H1 (cell line): ENCODE results near the gene ABHD15. TPM values are rescaled to one million over a fixed set of nuclear protein-coding genes. Genes with fewer than 3 reads are reported as not detected.
A peak's percentile ranks its signal among the peaks of the same experiment; 100 is the strongest.

ENCODE experiments used
- CTCF ChIA-PET: fragments of 300-600 bp; sonication (Branson Sonifier 250); formaldehyde crosslinking; loops from one replicate; lab custom pipeline; 2021; ENCODE audit not compliant: partially characterized antibody; lab: Charles Lee
- POLR2A ChIA-PET: fragments of 300-600 bp; sonication (Branson Sonifier 250); formaldehyde crosslinking; loops from one replicate; lab custom pipeline; 2021; ENCODE audit warnings: inconsistent platforms; ENCODE audit not compliant: partially characterized antibody; lab: Charles Lee
- DNase-seq, 2 experiments: peaks; one replicate each; pipeline versions ENCODE4 v3.0.0 to v3.0.0-alpha.2; 2010 to 2022; ENCODE audit warnings: low spot score in 2 of 2, low read depth in 1 of 2, mixed read lengths in 1 of 2
- FAIRE-seq: peaks from 2 replicates; lab custom pipeline; 2011; peaks lifted over from hg19 to GRCh38; lab: Jason Lieb, UNC
- H2AFZ ChIP-seq: 2 replicates; pipeline ENCODE4 v1.8.1; 2012; ENCODE audit warnings: low read length, inconsistent platforms
- H2AK5ac ChIP-seq: 2 replicates; pipeline ENCODE4 v1.6.1; 2013; ENCODE audit warnings: low read depth, low read length
- H2BK120ac ChIP-seq: replicated peaks from 2 replicates; pipeline ENCODE3; 2013; ENCODE audit warnings: low read depth, low read length, inconsistent platforms
- H2BK12ac ChIP-seq: 2 replicates; pipeline ENCODE4 v1.6.1; 2013; ENCODE audit warnings: low read depth, low read length
- H2BK15ac ChIP-seq: 2 replicates; pipeline ENCODE4 v1.6.1; 2013; ENCODE audit warnings: low read length
- H2BK20ac ChIP-seq: 2 replicates; pipeline ENCODE4 v1.6.1; 2013; ENCODE audit warnings: low read length
- H2BK5ac ChIP-seq: 2 replicates; pipeline ENCODE4 v1.6.1; 2013; ENCODE audit warnings: low read depth, low read length
- H3K14ac ChIP-seq: 2 replicates; pipeline ENCODE4 v1.6.1; 2013; ENCODE audit warnings: inconsistent platforms; ENCODE audit not compliant: insufficient read length
- H3K18ac ChIP-seq: 2 replicates; pipeline ENCODE4 v1.6.1; 2013; ENCODE audit warnings: low read length; ENCODE audit errors: extremely low read depth
- H3K23ac ChIP-seq: 2 replicates; pipeline ENCODE4 v1.6.1; 2013; ENCODE audit warnings: inconsistent platforms; ENCODE audit not compliant: insufficient read length
- H3K23me2 ChIP-seq: 2 replicates; pipeline ENCODE4 v1.6.1; 2013; ENCODE audit warnings: low read depth, low read length
- H3K27ac ChIP-seq: 2 replicates; pipeline ENCODE4 v1.6.1; 2011; ENCODE audit warnings: low read depth, low read length, inconsistent platforms
- H3K27me3 ChIP-seq, 4 experiments: replicated peaks in 1 of 4; 1 replicate in 1 of 4; 2 replicates in 3 of 4; pipeline versions ENCODE4 v1.6.1 to v1.8.1; 2011 to 2013; ENCODE audit warnings: low read length in 3 of 4, mild to moderate bottlenecking in 3 of 4, inconsistent platforms in 2 of 4, mixed read lengths in 2 of 4, moderate library complexity in 1 of 4; ENCODE audit not compliant: control insufficient read depth in 3 of 4, insufficient read depth in 3 of 4; ENCODE audit errors: extremely low read depth in 1 of 4
- H3K36me3 ChIP-seq, 4 experiments: 2 replicates each; pipeline versions ENCODE4 v1.6.1 to v1.8.1; 2011 to 2013; ENCODE audit warnings: mild to moderate bottlenecking in 4 of 4, low read length in 3 of 4, moderate library complexity in 2 of 4, control low read depth in 1 of 4, inconsistent platforms in 1 of 4; ENCODE audit not compliant: insufficient read depth in 4 of 4, control insufficient read depth in 2 of 4
- H3K4ac ChIP-seq: replicated peaks from 2 replicates; pipeline ENCODE3; 2013; ENCODE audit warnings: low read length, low read depth, mixed read lengths, inconsistent platforms; ENCODE audit not compliant: insufficient read length
- H3K4me1 ChIP-seq, 4 experiments: replicated peaks in 1 of 4; 1 replicate in 1 of 4; 2 replicates in 3 of 4; pipeline versions ENCODE4 v1.6.1 to v1.8.1; 2011 to 2013; ENCODE audit warnings: low read length in 3 of 4, inconsistent platforms in 2 of 4, mixed read lengths in 1 of 4; ENCODE audit not compliant: insufficient read depth in 4 of 4, control insufficient read depth in 3 of 4
- H3K4me2 ChIP-seq, 2 experiments: 2 replicates each; pipeline versions ENCODE4 v1.6.1 to v1.8.1; 2011 to 2013; ENCODE audit warnings: low read depth in 2 of 2, low read length in 2 of 2, control low read depth in 1 of 2, inconsistent platforms in 1 of 2, mild to moderate bottlenecking in 1 of 2; ENCODE audit not compliant: insufficient read depth in 1 of 2
- H3K4me3 ChIP-seq, 4 experiments: fragments of 200-600, 300-600 bp in 1 of 4; sonication (generic), shearing (Covaris generic), sonication (Bioruptor Twin) in 1 of 4; 2 replicates each; pipeline versions ENCODE4 v1.5.1 to v1.8.1; 2011 to 2016; ENCODE audit warnings: low read length in 4 of 4, low read depth in 3 of 4, control low read depth in 2 of 4, inconsistent platforms in 2 of 4, mild to moderate bottlenecking in 2 of 4, mixed read lengths in 1 of 4, moderate library complexity in 1 of 4; ENCODE audit not compliant: insufficient read depth in 2 of 4; ENCODE audit errors: extremely low read depth in 1 of 4
- H3K56ac ChIP-seq: replicated peaks from 2 replicates; pipeline ENCODE3; 2013; ENCODE audit warnings: low read depth, mild to moderate bottlenecking, mixed read lengths, low read length, inconsistent platforms; ENCODE audit not compliant: insufficient read length
- H3K79me1 ChIP-seq: 2 replicates; pipeline ENCODE4 v1.6.1; 2013; ENCODE audit warnings: low read depth, low read length, control low read depth
- H3K79me2 ChIP-seq, 2 experiments: 2 replicates each; pipeline versions ENCODE4 v1.6.1 to v1.8.1; 2012 to 2013; ENCODE audit warnings: low read length in 2 of 2, mild to moderate bottlenecking in 2 of 2, inconsistent platforms in 1 of 2; ENCODE audit not compliant: insufficient read depth in 2 of 2, control insufficient read depth in 1 of 2
- H3K9ac ChIP-seq, 4 experiments: replicated peaks in 1 of 4; 1 replicate in 1 of 4; 2 replicates in 3 of 4; pipeline versions ENCODE4 v1.6.1 to v1.8.1; 2011 to 2013; ENCODE audit warnings: low read depth in 3 of 4, low read length in 3 of 4, control low read depth in 2 of 4, mild to moderate bottlenecking in 2 of 4, moderate library complexity in 2 of 4, inconsistent platforms in 1 of 4; ENCODE audit errors: extremely low read depth in 1 of 4
- H3K9me3 ChIP-seq, 2 experiments: 2 replicates each; pipeline versions ENCODE4 v1.6.1 to v1.8.1; 2012 to 2013; ENCODE audit warnings: mild to moderate bottlenecking in 2 of 2, moderate library complexity in 2 of 2, control low read depth in 1 of 2, inconsistent platforms in 1 of 2, low read depth in 1 of 2, low read length in 1 of 2, mixed read lengths in 1 of 2; ENCODE audit not compliant: insufficient read depth in 2 of 2
- H4K20me1 ChIP-seq, 2 experiments: replicated peaks in 1 of 2; 2 replicates each; pipeline versions ENCODE3 to v1.8.1; 2011 to 2013; ENCODE audit warnings: inconsistent platforms in 2 of 2, low read length in 2 of 2, mild to moderate bottlenecking in 1 of 2; ENCODE audit not compliant: insufficient read depth in 2 of 2, control insufficient read depth in 1 of 2
- H4K5ac ChIP-seq: 2 replicates; pipeline ENCODE4 v1.6.1; 2013; ENCODE audit warnings: low read length, low read depth, mixed read lengths, inconsistent platforms; ENCODE audit not compliant: insufficient read length
- H4K8ac ChIP-seq: 2 replicates; pipeline ENCODE4 v1.8.0; 2013; ENCODE audit warnings: mild to moderate bottlenecking, moderate library complexity, low read length, inconsistent platforms; ENCODE audit not compliant: insufficient read depth; ENCODE audit errors: extremely low read depth
- H4K91ac ChIP-seq: replicated peaks from 2 replicates; pipeline ENCODE3; 2013; ENCODE audit warnings: low read length, mixed read lengths, inconsistent platforms; ENCODE audit not compliant: insufficient read length
- CHD1 ChIP-seq: IDR thresholded peaks from 2 replicates; pipeline ENCODE4 v1.6.1; 2012; ENCODE audit warnings: low read depth, low read length, improper control_type of control experiment
- TAF7 ChIP-seq: optimal IDR thresholded peaks from 2 replicates; pipeline ENCODE3; 2011; ENCODE audit warnings: low read depth, mild to moderate bottlenecking, inconsistent platforms, low read length, moderate library complexity, borderline replicate concordance
- WGBS, 2 experiments: shearing (Covaris generic) in 1 of 2; methylation state at CpG; one replicate each; pipeline versions ENCODE4 v1.1.6 to v1.1.7; 2013 to 2015; ENCODE audit warnings: low lambda C conversion rate in 2 of 2, mixed read lengths in 2 of 2, inconsistent platforms in 1 of 2, low coverage in 1 of 2, missing lambda C conversion rate in 1 of 2; ENCODE audit not compliant: insufficient replicate concordance in 2 of 2, insufficient coverage in 1 of 2, insufficient read length in 1 of 2; ENCODE audit errors: extremely low coverage in 1 of 2, missing lambda C conversion rate in 1 of 2; 5-methylcytosine and 5-hydroxymethylcytosine counted together
- polyA plus RNA-seq, 7 experiments: library from polyadenylated mRNA; depleted of rRNA in 3 of 7; stranded (reverse) in 5 of 7; unstranded in 2 of 7; fragments of >200 nt in 5 of 7; fragments of 200-250 nt in 2 of 7; gene quantifications; 1 replicate in 5 of 7; 2 replicates in 1 of 7; 4 replicates in 1 of 7; pipeline versions ENCODE4 v1.2.1 to v1.2.3, GENCODE V29; 2011 to 2013; ENCODE audit warnings: missing spikeins in 2 of 7, mixed read lengths in 2 of 7
- total RNA-seq: library from RNA; stranded (reverse); fragmentation: NEBNext Ultra II Directional; extraction: Animal tissue kit (Norgen Biotek cat#: 25700); gene quantifications from 2 replicates; pipeline ENCODE4 v1.2.1, GENCODE V29; 2021

Gene ABHD15
- total and polyA plus RNA-seq, 2 of the 8 experiments (the other 6 are each of a cell fraction or from before 2014, with no cell fraction given) = 0.88 to 1.7 TPM

- TF ChIP-seq CHD1 (no peak), TAF7 (no peak)
- no peaks in the 10 kb centered on the region for H3K9me3 ChIP-seq
- no peaks in the 10 kb centered on the region; the same call in 1 of the 2 replicates for H3K23me2 ChIP-seq
- no peaks in the 10 kb centered on the region; a peak in 1 of 7 replicates for H3K4me1 ChIP-seq
- no peak overlapping the region for H4K5ac ChIP-seq
- peaks cover 14 to 30% (median 15%) of the 10 kb centered on the region in 4 experiments; a peak in 6 of 8 replicates for H3K36me3 ChIP-seq
- DNase-seq = no peak
- H2AK5ac ChIP-seq = no peak overlapping the region
- H3K9ac ChIP-seq = no peak overlapping the region
- no peaks in the 10 kb centered on the region for H3K79me2 ChIP-seq
- H4K8ac ChIP-seq = no peak overlapping the region
- H2BK12ac ChIP-seq = no peak overlapping the region
- H3K4me2 ChIP-seq = no peak overlapping the region
- H3K27ac ChIP-seq = no peak overlapping the region
- no peak overlapping the region for H3K23ac ChIP-seq
- POLR2A ChIA-PET = interaction anchor here (1.1 to 2.8 kb wide), 2 partner anchors 8 to 15 kb away, joined by 4 to 12 read pairs; partner anchors contain the start of gene ANKRD13B
- no peak for FAIRE-seq
- H2AFZ ChIP-seq = no peak overlapping the region
- no peak overlapping the region for H2BK120ac ChIP-seq
- no peak overlapping the region for H3K14ac ChIP-seq
- 0 out of 2 replicates have a peak overlapping the region, but pooled peaks have one; percentile 2 for H2BK5ac ChIP-seq
- no peak overlapping the region for H3K4me3 ChIP-seq
- peaks cover 0 to 6% of the 10 kb centered on the region in 2 experiments for H4K20me1 ChIP-seq
- WGBS, 2 experiments = 93% methylated on average over 21 of the region's 22 CpGs; no CpG with 5 or more reads in 1 of the 2 experiments
- CTCF ChIA-PET = interaction anchor here (0.5 to 15.3 kb wide), 7 partner anchors 10 to 549 kb away, joined by 3 to 193 read pairs (median 11); partner anchors contain the start of genes ANKRD13B and CORO6
- H3K56ac ChIP-seq = no peak overlapping the region
- H2BK20ac ChIP-seq = no peak overlapping the region
- no peak overlapping the region for H4K91ac ChIP-seq
- H3K79me1 ChIP-seq = no peaks in the 10 kb centered on the region
- H3K4ac ChIP-seq = no peak overlapping the region
- no peak overlapping the region for H3K18ac ChIP-seq
- H2BK15ac ChIP-seq = no peak overlapping the region
- 0 out of 7 replicates have a peak, but pooled peaks cover 0 to 3% (median 0%) of the 10 kb centered on the region in 4 experiments for H3K27me3 ChIP-seq
Measured at GRCh38 chr17:29577385-29578211, 10.8 kb upstream of the ABHD15 start.
